Measurements from ENCODE around the gene ZNF474.

Gene ZNF474

DNA sequence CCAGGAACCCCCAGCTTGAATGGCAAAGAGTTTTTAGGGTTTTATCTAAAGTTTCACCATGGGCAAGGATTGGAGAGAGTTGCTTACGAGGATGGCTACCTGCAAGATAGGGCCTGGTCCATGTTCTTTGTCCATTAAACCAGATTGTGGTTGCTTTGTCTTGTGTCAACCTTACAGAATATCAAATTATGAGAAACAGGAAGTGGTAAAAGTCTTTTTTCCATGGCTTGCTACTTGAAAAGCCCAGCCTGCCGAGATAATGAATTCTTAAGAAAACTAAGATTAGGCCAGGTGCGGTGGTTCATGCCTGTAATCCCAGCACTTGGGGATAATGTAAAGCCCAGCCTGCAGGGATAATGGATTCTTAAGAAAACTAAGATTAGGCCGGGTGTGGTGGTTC, 24.4 kb downstream of the ZNF474 start:
- DNase-seq (ENCODE audit: low read depth): no peak

DNA sequence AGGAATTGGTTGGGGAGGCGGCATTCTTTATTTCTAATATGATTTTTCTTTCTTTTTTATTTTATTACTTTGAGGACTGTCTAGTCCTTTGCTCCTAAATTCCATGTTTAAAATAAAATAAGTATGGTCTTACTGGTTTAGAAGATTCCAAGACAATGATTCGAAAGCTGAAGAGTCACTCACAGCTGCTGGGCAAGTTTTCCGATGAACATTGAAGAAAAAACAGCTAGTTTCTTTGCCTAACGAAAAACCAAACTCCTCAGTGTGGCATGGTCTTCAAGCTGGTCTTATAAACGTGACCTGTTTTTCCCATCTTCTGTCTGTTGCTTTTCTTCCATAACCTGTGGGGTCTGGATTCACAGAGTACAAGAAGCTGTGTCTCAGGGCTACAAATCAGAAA, 25.1 kb downstream of the ZNF474 start:
- no peak for DNase-seq (ENCODE audit: low read depth)

DNA sequence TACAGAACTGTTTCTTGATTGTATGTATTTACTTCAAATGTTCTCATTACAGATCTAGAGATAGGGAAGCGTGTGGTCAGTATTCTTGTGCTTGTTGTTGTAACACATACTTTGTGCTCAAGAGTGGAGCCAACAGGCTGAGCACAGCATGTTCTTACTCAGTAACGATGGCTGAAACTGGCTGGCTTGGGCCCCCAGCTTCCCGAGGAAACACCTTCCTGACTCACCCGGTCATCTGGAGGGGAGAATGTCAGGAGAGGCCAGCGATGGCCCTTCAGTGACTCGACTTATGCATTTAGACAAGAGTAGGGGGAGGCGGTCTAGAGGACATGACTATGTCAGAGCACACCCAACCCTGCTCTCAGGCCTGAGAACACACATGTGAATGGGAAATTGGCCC, 25.6 kb downstream of the ZNF474 start:
- DNase-seq (ENCODE audit: low read depth): peak; percentile 95

DNA sequence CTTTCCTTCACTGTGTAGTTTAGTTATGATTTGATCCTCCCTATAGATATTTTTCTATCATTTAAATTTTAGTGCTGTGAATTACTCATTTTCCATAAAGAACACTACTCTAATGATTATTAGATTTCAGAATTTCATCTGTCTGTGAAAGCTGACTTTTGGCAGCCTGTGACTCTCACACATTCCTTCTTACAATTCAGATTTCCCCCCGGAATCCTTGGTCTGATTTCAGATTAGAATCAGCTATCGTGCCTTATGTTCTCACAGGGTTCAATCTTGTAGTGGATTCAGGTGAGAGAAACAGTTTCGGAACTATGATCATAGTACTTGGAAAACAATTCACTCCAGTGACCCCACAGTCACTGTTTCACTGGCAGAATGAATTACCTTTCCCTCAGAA, 26.2 kb downstream of the ZNF474 start:
- DNase-seq (ENCODE audit: low read depth): no peak

DNA sequence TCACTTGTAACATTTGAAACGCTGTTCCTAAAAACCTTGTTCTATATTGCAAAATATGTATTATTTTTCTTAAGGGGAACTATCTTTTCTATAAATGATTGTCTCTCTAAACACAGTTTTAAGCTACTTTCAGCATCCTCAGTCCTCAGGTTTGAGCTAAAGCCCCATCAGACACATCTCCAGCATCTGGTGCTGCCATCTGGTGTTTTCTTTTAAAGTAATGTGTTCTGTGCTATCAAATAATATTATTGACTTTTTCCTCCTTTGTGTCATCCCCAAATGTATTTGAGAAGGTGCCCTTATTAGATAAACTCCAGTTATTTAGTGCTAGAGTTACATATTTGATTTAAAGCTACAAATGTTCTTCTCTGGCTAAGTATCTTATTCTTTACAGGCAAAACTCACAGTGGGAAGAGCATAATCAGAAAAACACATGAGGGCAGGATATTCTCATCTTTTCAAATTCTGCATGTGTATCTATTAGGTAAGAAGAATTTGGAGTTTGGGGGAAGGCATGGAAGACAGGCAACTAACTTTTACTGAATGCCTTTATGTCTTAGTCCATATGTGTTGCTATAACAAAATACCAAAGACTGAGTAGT, 27.5 kb downstream of the ZNF474 start:
- peak; percentile 64 for DNase-seq (ENCODE audit: low read depth)

DNA sequence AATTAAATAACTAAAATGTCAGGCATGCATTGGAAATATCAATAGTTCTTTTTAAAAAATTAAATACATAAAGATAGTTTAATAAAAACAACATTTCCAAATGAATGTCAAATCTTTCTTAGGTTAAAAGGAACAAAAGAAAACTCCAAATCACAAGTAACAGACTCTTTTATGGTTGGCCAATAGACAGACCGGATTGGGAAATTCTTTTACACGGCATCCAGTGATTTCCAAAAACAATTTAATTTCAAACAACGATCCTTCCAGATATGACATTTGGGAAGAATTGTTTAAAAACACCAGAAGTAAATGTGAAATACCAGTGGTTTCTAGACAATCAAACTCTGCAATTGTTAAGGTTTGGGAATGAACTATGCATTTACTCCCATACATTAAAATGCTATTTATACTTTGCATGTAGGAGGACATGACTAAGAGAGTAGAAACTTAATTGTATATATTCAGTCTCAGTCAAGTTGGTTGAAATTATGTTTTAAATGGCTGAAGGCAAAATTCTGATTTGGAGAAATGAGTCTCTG, 32.8 kb downstream of the ZNF474 start:
- DNase-seq (ENCODE audit: low read depth): no peak

DNA sequence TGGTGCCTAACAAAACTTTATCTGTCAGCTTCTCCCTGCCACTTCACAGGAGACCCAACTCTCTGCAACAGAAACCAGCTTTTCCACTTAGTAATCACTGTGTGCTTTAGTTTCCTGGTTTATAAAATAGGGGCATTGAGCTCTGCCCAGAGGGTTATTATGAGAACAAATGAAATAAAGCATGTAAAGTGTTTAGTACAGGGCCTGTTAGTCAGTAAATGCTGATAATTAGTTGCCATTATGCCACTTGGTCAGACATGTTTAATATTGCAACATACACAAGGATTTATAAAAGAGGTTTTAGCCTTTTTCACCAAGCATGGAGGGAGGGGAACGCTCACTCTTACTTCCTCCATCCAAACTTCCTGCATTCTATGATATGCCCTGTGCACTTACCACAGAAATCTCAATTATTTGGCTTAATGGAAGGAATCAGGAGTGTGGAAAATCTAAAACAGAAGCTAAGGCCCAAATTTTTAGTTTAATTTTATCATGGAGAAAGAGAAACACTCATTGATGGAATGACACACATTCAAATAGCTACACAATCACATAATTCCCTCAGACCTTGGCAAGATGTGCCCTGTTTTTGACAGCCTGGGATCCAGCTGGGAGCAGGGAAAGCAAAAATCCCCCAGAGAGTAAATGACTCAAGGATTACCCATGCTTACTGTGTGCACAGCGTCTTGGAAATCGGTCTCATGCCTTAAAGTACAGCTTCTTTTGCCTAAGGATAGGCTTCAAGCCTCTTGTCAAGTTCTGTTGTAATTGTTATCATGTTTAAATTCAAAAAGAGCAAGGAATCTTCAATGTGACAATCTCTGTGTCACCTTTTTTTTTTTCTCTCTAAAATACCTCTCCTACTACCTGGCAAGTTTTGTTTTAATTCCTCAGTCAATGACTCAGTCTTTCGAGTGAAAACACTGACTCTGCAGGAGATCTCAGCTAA, 34.0 kb downstream of the ZNF474 start:
- DNase-seq (ENCODE audit: low read depth): peak; percentile 85

DNA sequence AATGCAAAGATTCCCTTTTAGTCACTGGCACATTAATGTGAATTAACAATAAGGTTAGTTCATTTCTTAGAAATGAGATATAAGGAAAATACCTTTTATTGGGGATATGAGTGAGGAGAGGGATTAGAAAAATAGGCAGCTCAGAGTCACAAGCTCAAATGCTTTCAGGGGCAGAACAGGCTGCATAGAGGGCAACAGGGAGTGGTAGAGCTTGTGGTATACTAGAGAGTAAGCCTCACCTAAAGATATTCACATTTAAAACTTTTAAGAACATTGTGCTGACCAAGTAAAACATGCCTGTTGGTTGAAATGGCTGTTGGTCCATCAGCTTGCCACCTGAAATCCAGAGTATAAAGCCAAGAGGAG, 34.7 kb downstream of the ZNF474 start:
- DNase-seq (ENCODE audit: low read depth): no peak

DNA sequence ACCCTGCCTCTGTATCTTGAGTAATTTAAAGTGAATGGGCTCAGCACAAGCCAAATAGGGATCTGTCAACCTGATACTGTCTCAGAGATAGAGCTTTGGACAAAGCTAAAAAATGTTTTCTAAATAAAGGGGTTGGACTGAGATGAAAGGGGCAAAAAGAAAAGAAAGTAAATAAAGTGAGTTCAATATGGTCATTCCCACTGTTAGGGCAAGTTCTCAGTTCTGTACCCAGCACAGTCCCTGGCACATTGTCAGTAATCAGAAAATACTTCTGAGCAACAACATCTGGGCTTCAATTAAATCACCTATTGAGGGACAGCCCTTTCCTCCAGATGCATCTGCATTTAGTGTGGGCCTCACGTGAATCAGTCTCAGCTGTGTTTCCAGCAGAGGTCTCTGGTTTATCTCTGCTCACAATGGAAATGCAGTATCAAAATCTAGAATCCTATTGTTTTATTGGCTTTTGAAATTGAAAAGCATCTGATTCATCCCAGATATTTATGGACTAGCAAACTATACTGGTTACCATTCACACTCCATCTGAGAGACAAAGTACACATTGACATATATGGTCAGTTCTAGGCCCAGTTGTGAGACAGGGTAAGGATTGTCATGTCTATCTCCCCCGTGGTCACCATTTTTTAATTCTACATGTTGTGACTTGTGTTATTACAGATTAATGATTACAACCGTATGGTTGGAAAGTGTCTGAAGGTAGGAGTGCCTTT, 35.6 kb downstream of the ZNF474 start:
- DNase-seq (ENCODE audit: low read depth): no peak

DNA sequence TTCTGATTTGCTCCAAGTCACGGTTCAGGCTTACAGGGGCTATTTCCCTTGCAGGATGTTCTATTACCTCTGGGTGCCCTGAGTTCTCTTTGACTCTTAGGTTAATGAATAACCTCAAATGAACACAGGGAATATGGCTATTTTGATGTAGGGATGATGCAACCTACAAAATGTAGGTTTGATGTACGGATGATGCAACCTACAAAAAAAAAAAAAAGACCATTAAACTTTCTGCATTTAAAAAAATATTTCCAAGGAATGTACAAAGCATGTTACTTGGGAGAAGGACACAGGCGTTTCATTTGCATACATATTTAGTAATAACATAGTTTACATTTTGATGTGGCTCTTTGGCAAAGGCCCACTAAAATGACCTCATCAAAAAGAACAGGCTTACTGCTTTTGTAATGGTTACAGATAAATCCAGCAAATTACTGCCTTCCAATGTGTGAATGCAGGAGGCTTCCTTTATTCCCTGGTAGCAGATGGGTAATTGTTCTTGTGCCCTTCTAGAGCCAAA, 36.3 kb downstream of the ZNF474 start:
- peak; percentile 83 for DNase-seq (ENCODE audit: low read depth)

DNA sequence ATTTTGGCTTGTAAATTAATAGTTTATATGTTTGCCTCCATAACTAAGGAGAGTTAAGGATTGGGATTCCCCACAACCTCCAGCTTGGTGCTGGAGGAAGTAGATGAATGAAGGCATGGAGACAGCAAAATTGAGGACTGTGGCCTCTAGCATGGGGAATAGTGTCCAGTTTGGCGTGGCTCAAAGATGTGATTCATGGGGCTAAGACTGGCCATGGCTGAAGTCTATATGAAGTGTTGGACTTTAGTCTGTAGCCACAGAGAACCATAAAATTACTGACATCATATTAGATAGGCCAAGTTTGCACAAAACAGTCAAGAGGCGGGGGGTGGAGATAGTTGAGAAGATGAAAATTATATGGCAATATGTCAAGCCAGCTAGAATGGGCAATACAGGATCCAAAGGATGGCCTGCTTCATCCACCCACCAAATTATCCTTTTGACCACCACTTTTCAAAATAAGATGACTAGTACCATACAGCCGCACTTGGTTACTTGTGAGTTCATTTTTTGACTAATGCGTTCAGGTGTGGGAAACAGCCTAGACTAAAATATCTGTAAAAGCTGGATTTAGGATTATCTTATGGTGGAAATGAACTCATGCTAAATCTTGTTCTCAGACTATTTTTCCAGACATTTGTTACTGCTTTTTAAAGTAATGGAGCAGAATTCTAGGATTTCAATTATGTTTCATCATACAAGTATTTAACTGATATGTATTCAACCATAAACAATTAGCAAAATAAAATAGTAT, 40.2 kb downstream of the ZNF474 start:
- no peak for DNase-seq (ENCODE audit: low read depth)

DNA sequence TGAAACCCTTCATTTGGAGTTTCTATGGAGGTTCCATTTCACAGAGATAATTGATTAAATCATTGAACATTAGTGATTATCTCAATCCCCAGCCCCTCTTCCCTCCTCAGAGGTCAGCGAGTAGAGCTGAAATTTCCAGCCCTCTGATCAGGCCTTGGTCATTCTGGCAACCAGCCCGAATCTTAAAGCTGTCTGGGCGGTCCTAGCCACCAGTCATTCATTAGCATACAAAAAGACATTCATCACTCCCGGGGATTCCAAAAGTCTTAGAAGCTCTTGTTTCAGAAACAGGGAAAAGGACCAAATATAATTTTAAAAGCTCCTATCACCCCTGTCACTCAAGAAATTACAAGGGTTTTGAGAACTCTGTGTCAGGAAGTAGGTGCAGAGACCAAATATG, 41.3 kb downstream of the ZNF474 start:
- DNase-seq (ENCODE audit: low read depth): peak; percentile 44

DNA sequence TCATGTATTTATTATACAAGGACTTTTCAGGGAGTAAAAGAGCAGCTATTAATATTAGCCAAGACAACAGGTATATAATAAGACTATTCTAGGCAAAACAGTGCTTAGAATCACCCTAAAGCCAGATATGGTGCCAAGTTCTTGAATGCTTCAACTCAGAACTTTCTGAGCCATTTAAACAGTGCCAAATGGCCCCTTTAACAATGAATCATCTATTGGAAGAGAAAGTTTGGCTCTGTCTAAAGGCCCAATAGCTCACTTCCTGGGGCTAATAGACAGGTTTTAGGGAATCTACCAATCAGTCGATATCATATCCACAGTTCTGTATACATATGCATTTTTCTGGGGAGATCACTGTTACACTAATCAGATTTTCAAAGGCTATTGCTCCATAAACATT, 42.9 kb downstream of the ZNF474 start:
- no peak for DNase-seq (ENCODE audit: low read depth)

DNA sequence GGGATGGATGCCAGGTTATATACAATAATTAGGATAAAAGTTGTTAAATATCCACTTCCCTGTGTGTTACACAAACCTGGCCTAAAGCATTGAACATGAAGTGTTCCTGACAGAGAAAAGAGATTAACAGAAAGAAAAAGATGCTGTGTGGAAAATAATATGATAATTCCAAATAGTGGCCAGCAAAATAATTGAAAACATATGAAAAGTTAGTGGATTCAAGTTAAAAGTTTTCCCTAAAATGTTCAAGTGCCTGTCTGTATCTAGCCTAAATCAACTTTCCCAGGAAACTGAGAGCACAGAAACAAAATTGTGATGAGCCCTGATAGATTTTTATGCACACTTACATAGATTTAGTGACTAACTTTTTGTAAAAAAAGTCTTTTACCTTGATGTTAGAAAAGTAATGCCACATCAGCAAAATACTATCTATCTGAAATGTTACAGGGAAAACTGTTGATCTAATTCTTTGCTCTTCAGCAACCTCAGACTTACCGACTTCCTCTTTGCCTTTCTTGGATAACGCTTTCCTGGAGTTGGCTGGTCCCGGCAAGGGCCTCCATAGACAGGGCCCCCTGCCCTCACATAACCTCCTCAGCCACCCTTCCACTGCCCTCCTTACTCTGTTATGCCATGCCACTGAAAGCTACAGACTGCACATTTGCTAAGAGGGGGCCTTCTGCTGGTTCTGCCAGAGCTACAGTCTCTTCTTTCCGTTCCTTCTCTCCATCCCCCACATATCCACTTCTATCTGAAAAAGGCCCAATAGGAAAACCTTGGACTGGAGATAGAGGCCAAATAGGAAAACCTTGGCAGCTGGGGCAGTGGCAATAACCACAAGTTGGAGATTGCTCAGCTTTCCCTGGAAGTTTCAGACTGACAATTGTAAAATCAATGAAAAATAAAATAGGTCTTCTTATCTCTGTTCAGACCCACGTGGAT, 44.4 kb downstream of the ZNF474 start:
- DNase-seq (ENCODE audit: low read depth): no peak

DNA sequence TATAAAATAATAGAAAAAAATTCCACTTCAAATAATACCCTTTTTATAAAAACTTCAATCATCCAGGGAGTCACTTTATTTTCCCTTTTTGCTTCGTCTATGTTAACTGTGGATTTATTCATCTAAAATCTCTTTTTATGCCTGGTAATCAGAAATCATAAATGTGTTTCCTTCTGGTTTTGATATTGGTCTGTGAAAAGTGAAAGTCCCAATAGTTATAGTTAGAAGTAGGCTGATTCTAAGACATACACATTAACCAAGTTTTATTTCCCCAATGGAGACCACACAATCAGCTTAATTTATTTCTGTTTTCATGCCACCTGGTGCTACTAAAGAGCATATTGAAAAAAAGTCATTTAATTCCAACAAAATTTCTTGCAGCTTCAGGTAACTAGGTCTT, 45.7 kb downstream of the ZNF474 start:
- DNase-seq (ENCODE audit: low read depth): no peak

DNA sequence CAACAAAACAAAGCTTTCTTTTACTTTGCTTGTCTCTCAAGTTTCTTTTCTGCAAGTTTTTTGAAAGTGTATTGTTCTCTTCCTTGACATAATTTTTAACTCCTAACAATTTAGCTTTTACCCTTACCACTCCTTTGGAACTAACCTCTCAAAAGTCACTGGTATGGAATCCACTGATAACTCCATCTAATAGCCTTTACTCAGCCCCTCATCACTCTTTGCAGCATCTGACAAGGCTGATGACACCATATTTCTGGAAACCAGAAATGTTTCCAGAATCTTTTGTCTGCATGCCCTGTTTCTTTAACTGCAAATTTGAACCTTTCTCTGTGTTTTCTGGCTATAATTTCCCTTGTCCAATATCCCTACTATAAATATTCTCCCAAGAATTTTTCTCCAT, 46.5 kb downstream of the ZNF474 start:
- DNase-seq (ENCODE audit: low read depth): no peak

DNA sequence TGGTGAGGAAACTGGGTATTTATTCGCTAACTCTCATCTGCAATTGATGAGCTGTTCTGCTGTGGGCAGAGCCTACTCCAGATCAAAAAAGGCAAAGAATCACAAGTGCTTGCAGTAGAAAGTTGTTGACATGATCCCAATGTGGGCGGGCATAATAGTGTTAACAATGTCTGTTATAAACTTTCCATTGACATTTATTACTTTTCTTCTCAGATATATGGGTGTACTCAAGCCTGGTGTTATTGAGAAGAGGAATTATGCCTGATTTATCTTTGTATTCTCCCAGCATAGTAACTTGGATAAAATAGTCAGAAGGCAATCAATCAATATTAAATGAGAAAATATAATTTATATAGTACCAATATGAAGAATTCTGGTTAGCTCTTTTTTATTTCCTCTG, 47.8 kb downstream of the ZNF474 start:
- DNase-seq (ENCODE audit: low read depth): no peak

DNA sequence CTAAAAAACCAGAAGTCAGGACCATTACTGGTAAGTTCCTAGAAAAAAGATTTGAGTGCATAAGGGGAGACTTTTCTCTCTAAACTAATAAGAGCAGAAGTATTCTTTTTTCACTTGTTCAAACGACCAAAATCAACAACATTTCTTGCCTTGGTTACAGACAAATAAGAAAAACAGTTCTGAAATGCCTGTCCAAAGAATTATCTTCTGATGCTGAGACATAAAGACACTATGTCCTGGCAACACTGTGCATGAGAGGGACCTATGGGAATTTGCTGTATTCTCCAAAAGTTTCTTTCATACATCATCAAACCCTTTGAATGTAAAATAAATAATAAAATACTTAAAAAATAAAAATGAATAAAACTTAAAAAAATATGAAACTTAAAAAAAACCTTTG, 50.4 kb downstream of the ZNF474 start:
- DNase-seq (ENCODE audit: low read depth): no peak

DNA sequence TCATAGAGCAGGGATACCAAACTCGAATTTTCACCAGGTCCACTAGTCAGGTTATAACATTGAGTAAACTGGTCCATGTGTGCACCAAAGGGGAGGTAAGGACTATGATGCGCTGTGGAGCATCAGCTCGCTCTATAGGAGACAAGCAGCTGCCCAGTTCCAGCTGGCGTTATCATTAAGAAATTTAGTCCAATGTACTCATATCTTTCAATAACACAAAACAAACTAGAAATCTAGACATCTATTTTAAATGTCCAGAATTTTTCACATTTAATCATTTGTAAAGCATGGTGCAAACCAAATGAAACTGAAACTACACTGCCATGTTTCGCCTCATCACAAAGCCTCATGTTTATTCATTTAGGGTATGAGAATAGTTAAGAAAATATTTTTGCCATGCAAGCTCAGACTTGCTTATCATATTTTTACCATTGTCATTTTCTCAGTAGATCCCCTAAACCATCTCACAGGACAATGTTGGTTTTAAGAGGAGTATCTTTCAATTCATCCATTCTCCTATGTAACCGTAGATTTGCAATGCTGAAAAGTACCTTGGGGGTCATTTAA, 50.9 kb downstream of the ZNF474 start:
- DNase-seq (ENCODE audit: low read depth): no peak

DNA sequence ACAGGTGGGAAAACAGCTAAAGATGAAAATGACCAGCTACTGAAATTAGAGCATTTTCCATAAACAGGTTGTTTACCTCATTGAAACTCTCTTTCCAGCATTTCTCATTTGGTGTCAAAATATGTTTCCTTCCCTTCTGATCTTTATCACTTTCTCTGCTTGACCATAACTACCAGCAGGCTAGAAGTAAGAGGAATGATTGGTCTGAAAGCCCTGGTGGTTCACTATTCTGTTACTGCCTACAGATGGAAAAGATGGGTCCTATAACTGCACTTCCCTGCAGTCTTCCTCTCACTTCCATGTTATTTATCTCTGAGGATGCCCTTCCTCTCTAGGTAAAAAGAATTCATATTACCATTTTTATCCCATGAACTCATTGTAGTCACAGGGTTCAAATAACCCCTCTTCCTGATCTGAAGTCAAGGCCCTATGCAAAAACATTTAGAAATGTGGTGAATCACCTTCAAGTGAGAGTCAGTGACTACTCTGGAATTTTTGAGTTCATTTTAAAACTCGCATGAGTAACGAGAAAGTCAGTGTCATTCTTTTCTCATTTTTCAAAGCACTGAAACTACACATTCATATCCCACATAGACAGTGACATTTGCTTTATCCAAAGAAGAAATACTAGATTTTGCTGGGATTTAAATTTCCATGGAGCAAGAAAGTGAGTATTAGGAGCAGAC, 51.7 kb downstream of the ZNF474 start:
- DNase-seq (ENCODE audit: low read depth): peak; percentile 93
